ENCODE results near the gene MCM9.

DNA sequence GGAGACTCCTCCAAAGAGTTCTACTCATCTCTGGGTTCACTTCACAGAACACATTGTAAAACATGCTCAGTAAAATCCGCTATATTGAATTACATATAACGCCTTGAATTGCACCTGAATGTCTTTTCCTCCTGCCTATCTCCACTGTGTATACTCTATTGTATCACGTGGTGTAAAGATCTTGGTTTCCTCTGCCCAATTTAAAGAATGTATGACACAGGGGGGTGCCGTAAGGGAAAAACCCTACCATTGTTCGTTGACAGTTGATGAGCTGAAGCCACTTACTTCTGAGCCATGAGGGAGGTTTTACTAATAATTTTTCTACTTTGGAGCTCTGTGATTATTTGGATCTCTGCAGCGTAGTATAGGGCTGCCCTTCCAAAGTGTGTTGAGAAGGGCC is 35.0 kb downstream of the MCM9 start:
- TF ChIP-seq POLR2A (IDR thresholded peaks at IDR 0.05; ENCODE audit: low read length) = no peak
- TF ChIP-seq, protein P1, sequence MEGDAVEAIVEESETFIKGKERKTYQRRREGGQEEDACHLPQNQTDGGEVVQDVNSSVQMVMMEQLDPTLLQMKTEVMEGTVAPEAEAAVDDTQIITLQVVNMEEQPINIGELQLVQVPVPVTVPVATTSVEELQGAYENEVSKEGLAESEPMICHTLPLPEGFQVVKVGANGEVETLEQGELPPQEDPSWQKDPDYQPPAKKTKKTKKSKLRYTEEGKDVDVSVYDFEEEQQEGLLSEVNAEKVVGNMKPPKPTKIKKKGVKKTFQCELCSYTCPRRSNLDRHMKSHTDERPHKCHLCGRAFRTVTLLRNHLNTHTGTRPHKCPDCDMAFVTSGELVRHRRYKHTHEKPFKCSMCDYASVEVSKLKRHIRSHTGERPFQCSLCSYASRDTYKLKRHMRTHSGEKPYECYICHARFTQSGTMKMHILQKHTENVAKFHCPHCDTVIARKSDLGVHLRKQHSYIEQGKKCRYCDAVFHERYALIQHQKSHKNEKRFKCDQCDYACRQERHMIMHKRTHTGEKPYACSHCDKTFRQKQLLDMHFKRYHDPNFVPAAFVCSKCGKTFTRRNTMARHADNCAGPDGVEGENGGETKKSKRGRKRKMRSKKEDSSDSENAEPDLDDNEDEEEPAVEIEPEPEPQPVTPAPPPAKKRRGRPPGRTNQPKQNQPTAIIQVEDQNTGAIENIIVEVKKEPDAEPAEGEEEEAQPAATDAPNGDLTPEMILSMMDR (IDR thresholded peaks at IDR 0.05) = no peak
- TF ChIP-seq, protein P2, sequence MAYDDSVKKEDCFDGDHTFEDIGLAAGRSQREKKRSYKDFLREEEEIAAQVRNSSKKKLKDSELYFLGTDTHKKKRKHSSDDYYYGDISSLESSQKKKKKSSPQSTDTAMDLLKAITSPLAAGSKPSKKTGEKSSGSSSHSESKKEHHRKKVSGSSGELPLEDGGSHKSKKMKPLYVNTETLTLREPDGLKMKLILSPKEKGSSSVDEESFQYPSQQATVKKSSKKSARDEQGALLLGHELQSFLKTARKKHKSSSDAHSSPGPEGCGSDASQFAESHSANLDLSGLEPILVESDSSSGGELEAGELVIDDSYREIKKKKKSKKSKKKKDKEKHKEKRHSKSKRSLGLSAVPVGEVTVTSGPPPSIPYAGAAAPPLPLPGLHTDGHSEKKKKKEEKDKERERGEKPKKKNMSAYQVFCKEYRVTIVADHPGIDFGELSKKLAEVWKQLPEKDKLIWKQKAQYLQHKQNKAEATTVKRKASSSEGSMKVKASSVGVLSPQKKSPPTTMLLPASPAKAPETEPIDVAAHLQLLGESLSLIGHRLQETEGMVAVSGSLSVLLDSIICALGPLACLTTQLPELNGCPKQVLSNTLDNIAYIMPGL (CRISPR knock-in tag; IDR thresholded peaks at IDR 0.05; ENCODE audit: borderline replicate concordance) = no peak
- no peak for TF ChIP-seq SMC3 (IDR thresholded peaks at IDR 0.05)
- TF ChIP-seq, protein P3, sequence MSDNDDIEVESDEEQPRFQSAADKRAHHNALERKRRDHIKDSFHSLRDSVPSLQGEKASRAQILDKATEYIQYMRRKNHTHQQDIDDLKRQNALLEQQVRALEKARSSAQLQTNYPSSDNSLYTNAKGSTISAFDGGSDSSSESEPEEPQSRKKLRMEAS (IDR thresholded peaks at IDR 0.05) = no peak
- no peak for TF ChIP-seq HOXB13 (CRISPR knock-in tag; IDR thresholded peaks at IDR 0.05; ENCODE audit: low read depth)
- no peak for TF ChIP-seq RFX5 (IDR thresholded peaks at IDR 0.05)
- no peak for TF ChIP-seq MAZ (IDR thresholded peaks at IDR 0.05; ENCODE audit: borderline replicate concordance, low read depth, low read length)

Data from A549 (cell line).